Endothelial cell of umbilical vein (primary cell): ENCODE results near the gene COL4A1.

Experiments
- CTCF ChIP-seq, 2 donors: IDR thresholded peaks; 1 replicate in 1 of 2; 2 replicates in 1 of 2; pipeline ENCODE4 v1.5.1; 2011; ENCODE audit warnings: low read length in 2 of 2, mild to moderate bottlenecking in 2 of 2, moderate library complexity in 2 of 2, control low read depth in 1 of 2, inconsistent platforms in 1 of 2, low read depth in 1 of 2; ENCODE audit not compliant: insufficient read depth in 1 of 2; ENCODE audit errors: extremely low read depth in 1 of 2
- EZH2 ChIP-seq: IDR thresholded peaks from 2 replicates; pipeline ENCODE4 v1.6.1; 2012; ENCODE audit warnings: borderline replicate concordance, low read depth, mild to moderate bottlenecking, moderate library complexity, low read length, inconsistent platforms; ENCODE audit not compliant: severe bottlenecking
- FOS ChIP-seq: IDR thresholded peaks from 2 replicates; pipeline ENCODE4 v1.6.1; 2011; ENCODE audit warnings: mild to moderate bottlenecking, low read length, moderate library complexity, borderline replicate concordance; ENCODE audit not compliant: insufficient read depth
- JUN ChIP-seq: IDR thresholded peaks from 2 replicates; pipeline ENCODE4 v1.6.1; 2011; ENCODE audit warnings: borderline replicate concordance, low read depth; ENCODE audit not compliant: insufficient read length, insufficient read depth
- MAX ChIP-seq: IDR thresholded peaks from 2 replicates; pipeline ENCODE4 v1.6.1; 2011; ENCODE audit not compliant: insufficient read depth, insufficient read length
- MYC ChIP-seq: IDR thresholded peaks from one replicate; pipeline ENCODE4 v1.6.1; 2011; ENCODE audit warnings: mild to moderate bottlenecking, low read depth, low read length
- POLR2A ChIP-seq: IDR thresholded peaks from 2 replicates; pipeline ENCODE4 v1.6.1; 2012; ENCODE audit warnings: low read depth, mild to moderate bottlenecking, control low read depth, low read length
- POLR2AphosphoS5 ChIP-seq: IDR thresholded peaks from 2 replicates; pipeline ENCODE4 v1.6.1; 2012; ENCODE audit warnings: low read depth, mild to moderate bottlenecking, control low read depth, low read length, moderate library complexity; ENCODE audit not compliant: insufficient read depth

- TF ChIP-seq CTCF (IDR thresholded peaks at IDR 0.05; ENCODE audit: extremely low read depth in 1 of 2, insufficient read depth in 1 of 2, low read depth in 1 of 2, low read length in 2 of 2) = no peak
- no peak for TF ChIP-seq EZH2
- no peak for TF ChIP-seq POLR2A
- no peak for TF ChIP-seq FOS
- peak; percentile 39 for TF ChIP-seq POLR2AphosphoS5
- TF ChIP-seq MYC = no peak
- no peak for TF ChIP-seq MAX
- no peak for TF ChIP-seq JUN
Measured at GRCh38 chr13:110225609-110226574, 81.1 kb downstream of the COL4A1 start.
